AG04450 (cell line): ENCODE data around the gene CTSC. TPM values are rescaled to one million over a fixed set of nuclear protein-coding genes. Genes with fewer than 3 reads are reported as not detected.

ENCODE experiments used
- CTCF ChIA-PET: fragments of 300-600, 350-600 bp; formaldehyde crosslinking; extraction: SDS; loops from one replicate; lab custom pipeline; 2022; ENCODE audit warnings: antibody characterized with exemption, inconsistent platforms; lab: Charles Lee
- POLR2A ChIA-PET: fragments of 350-600 bp; formaldehyde crosslinking; extraction: SDS; loops from one replicate; lab custom pipeline; 2021; ENCODE audit warnings: antibody characterized with exemption, inconsistent platforms; lab: Yijun Ruan, JAX
- DNase-seq: peaks from one replicate; pipeline ENCODE4 v3.0.0-alpha.2; 2011; ENCODE audit warnings: low read depth, low spot score
- H3K27ac ChIP-seq: one replicate; pipeline ENCODE4 v1.5.1; 2012; ENCODE audit warnings: low read depth, low read length, control low read depth
- H3K27me3 ChIP-seq: one replicate; pipeline ENCODE4 v1.6.0; 2012; ENCODE audit warnings: low read length; ENCODE audit not compliant: control insufficient read depth, insufficient read depth
- H3K4me3 ChIP-seq: 2 replicates; pipeline ENCODE4 v1.5.1; 2011; ENCODE audit warnings: mild to moderate bottlenecking, low read depth, low read length, control low read depth
- H3K9me3 ChIP-seq: 2 replicates; pipeline ENCODE4 v1.5.1; 2012; ENCODE audit warnings: low read length; ENCODE audit not compliant: control insufficient read depth, insufficient read depth
- polyA plus RNA-seq: library from polyadenylated mRNA; depleted of rRNA; stranded (reverse); fragments of >200 nt; gene quantifications from 2 replicates; pipeline ENCODE4 v1.2.3, GENCODE V29; 2011
- TF ChIP-seq, protein P1 (sequence below): IDR thresholded peaks from 2 replicates; pipeline ENCODE4 v1.5.1; 2011; ENCODE audit warnings: low read depth, low read length, control low read depth, inconsistent platforms

CTSC gene
- polyA plus RNA-seq, 1 experiment: 565 TPM

DNA sequence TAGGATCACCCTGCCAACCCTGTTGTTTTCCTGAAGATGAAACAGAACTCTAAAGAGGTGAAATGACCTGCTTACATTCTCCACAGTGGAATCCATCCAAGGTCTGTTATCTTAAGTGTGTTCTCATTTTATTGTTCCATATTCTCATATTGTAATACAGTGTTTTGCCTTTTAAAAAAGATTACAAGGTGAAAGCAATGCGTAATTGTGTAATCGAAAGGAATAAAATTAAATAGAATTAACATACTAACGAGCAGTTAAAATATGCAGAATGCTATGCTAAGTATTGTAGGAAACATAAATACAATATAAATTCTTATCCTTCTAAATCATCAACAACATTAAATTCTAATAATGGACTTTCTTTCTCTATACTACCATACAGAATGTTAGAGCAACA, 41.6 kb upstream of the CTSC start:
- DNase-seq: no peak
- CTCF ChIA-PET: interaction anchor here (0.6 to 1.5 kb wide), 5 partner anchors 13 to 164 kb away, joined by 3 to 4 read pairs (median 3); no protein-coding TSS in a partner anchor
- POLR2A ChIA-PET: interaction anchor here (0.6 kb wide), 1 partner anchor 977 kb away, joined by 5 read pairs; no protein-coding TSS in a partner anchor

DNA sequence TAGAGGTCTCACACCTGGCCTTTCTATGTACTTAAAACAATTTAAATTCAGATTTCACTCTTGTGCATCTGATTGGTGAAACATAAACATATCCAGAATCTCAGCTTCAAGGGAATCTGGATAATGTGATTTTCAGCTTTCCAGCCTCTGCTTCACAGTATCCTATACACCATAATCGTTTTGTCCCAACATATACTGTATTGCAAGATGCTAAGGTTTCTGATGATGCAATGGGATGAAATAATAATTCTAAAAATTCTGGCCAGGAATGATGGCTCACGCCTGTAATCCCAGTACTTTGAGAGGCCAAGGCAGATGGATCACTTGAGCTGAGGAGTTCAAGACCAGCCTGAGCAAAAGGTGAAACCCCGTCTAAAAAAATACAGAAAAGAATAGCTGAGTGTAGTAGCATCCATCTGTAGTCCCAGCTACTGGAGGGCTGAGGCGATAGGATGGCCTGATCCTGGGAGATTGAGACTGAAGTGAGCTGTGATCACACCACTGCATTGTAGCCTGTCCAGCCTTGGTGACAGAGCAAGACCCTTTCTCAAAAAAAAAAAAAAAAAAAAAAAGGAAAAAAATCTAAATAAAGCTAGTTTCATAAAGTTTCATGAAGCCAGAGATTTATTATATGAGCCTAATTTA, 41.0 kb upstream of the CTSC start:
- CTCF ChIA-PET: interaction anchor here (0.6 to 1.5 kb wide), 6 partner anchors 12 to 165 kb away, joined by 3 to 5 read pairs (median 4); no protein-coding TSS in a partner anchor

More for the DNA sequence above, 41.6 kb upstream of the CTSC start:
- Histone ChIP-seq H3K27ac (no peak overlapping the region), H3K9me3 (no peaks in the 10 kb centered on the region), H3K4me3 (no peak overlapping the region), H3K27me3 (no peaks in the 10 kb centered on the region)
- TF ChIP-seq, protein P1, sequence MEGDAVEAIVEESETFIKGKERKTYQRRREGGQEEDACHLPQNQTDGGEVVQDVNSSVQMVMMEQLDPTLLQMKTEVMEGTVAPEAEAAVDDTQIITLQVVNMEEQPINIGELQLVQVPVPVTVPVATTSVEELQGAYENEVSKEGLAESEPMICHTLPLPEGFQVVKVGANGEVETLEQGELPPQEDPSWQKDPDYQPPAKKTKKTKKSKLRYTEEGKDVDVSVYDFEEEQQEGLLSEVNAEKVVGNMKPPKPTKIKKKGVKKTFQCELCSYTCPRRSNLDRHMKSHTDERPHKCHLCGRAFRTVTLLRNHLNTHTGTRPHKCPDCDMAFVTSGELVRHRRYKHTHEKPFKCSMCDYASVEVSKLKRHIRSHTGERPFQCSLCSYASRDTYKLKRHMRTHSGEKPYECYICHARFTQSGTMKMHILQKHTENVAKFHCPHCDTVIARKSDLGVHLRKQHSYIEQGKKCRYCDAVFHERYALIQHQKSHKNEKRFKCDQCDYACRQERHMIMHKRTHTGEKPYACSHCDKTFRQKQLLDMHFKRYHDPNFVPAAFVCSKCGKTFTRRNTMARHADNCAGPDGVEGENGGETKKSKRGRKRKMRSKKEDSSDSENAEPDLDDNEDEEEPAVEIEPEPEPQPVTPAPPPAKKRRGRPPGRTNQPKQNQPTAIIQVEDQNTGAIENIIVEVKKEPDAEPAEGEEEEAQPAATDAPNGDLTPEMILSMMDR: no peak

DNA sequence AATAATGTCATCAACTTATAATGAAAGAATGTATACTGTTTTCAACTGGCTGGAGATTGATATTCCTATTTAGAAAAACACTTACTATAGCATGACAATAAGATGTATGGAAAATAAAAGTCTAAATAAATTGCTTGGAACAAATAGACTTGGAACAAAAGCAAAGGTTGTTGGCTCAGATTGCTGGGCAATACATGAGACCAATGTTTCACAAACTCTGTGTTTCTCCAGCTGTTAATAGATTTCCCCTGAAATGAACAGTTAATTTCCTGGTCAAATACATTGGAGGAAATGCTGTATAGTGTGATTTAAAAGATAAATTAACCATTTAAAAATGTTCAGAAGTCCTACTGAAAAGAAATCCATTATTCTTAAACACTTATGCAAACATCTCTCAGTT, 40.1 kb upstream of the CTSC start:
- Histone ChIP-seq H3K27me3 (no peaks in the 10 kb centered on the region), H3K27ac (no peak overlapping the region), H3K9me3 (no peaks in the 10 kb centered on the region), H3K4me3 (no peak overlapping the region)
- POLR2A ChIA-PET: no interaction called here
- TF ChIP-seq, protein P1: no peak
- CTCF ChIA-PET: no interaction called here
- DNase-seq: no peak

More for the DNA sequence above, 41.0 kb upstream of the CTSC start:
- H3K27me3 ChIP-seq: no peaks in the 10 kb centered on the region
- no peaks in the 10 kb centered on the region for H3K9me3 ChIP-seq
- TF ChIP-seq, protein P1: no peak
- H3K4me3 ChIP-seq: no peak overlapping the region
- H3K27ac ChIP-seq: no peak overlapping the region
- POLR2A ChIA-PET: interaction anchor here (0.6 to 0.7 kb wide), 2 partner anchors 910 to 976 kb away, joined by 5 to 8 read pairs; no protein-coding TSS in a partner anchor
- DNase-seq: no peak

DNA sequence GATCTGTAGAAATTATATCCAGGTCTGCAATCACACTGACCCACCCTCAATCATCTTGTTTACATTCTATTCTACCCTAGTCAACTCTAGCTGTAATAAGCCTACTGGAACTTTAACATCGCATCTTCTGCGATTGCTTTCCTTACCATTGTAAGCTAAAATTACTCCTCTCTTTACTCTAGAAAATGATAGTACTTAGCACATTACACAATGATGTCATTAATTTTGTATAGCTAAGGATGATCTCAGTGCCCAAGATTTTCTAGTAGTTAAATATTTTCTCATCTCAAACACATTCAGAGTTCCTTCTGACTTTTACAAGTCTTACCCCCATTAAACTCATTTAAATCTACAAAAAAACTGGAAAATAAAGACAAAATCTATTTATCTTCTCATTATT, 39.6 kb upstream of the CTSC start:
- POLR2A ChIA-PET: no interaction called here
- no peak overlapping the region for H3K4me3 ChIP-seq
- H3K9me3 ChIP-seq: no peaks in the 10 kb centered on the region
- CTCF ChIA-PET: no interaction called here
- TF ChIP-seq, protein P1: no peak
- no peak overlapping the region for H3K27ac ChIP-seq
- DNase-seq: peak; percentile 13
- H3K27me3 ChIP-seq: no peaks in the 10 kb centered on the region

DNA sequence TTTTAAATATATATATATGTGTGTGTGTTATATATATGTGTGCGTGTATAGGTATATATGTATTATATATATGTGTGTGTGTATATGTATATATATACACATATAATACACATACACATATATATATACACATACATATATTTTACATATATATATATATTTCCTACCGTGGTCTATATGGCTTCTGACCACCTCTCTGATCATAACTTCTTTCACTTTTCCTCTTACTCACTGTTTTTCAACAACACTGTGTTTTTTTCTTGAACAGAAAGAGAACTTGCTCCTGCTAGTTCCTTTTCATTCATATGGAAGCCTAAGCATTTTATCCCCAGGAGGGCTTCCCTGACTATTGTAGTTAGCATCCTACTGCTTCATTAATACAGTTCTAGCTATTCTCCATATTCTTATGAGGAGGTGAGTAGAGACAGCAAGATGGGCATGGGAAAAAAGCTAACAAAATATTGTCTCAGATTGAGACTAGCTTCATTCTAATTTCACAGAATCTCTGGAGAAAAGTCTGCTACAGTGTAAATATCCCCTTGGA, 38.5 kb upstream of the CTSC start:
- no peak for DNase-seq
- no peak overlapping the region for H3K4me3 ChIP-seq
- TF ChIP-seq, protein P1: no peak
- H3K9me3 ChIP-seq: no peaks in the 10 kb centered on the region
- POLR2A ChIA-PET: no interaction called here
- CTCF ChIA-PET: interaction anchor here (0.6 to 1.0 kb wide), 3 partner anchors 47 to 360 kb away, joined by 3 to 12 read pairs (median 3); no protein-coding TSS in a partner anchor
- no peak overlapping the region for H3K27ac ChIP-seq
- no peaks in the 10 kb centered on the region for H3K27me3 ChIP-seq
